Neural cell (in vitro differentiated cells): Measurements from ENCODE around the gene CELF4. TPM values are rescaled to one million over a fixed set of nuclear protein-coding genes. Genes with fewer than 3 reads are reported as not detected.

ENCODE experiments used
- H2AFZ ChIP-seq: fragments of 200-600, 300-800 bp; sonication (generic), shearing (Covaris generic); 2 replicates; pipeline ENCODE4 v1.6.0; 2014; ENCODE audit warnings: low read depth, mild to moderate bottlenecking, antibody characterized with exemption, low read length, moderate library complexity
- H3F3A ChIP-seq: fragments of 200-600 bp; shearing (Covaris generic); 2 replicates; pipeline ENCODE4 v1.6.1; 2016; ENCODE audit warnings: mild to moderate bottlenecking, moderate library complexity, mixed read lengths, antibody characterized with exemption, low read length; ENCODE audit not compliant: insufficient read depth, poor library complexity, severe bottlenecking
- H3K27ac ChIP-seq: fragments of 200-600, 300-800 bp; sonication (generic), shearing (Covaris generic); 2 replicates; pipeline ENCODE4 v1.5.1; 2014; ENCODE audit warnings: mild to moderate bottlenecking, low read length, moderate library complexity
- H3K27me3 ChIP-seq: fragments of 300-800, 200-600 bp; sonication (generic), shearing (Covaris generic); 2 replicates; pipeline ENCODE4 v1.6.0; 2014; ENCODE audit warnings: mild to moderate bottlenecking, low read depth, low read length, moderate library complexity; ENCODE audit not compliant: insufficient read depth
- H3K36me3 ChIP-seq: fragments of 300-800, 200-600 bp; sonication (generic), shearing (Covaris generic); 2 replicates; pipeline ENCODE4 v1.5.1; 2014; ENCODE audit warnings: mild to moderate bottlenecking, antibody characterized with exemption, low read length, moderate library complexity; ENCODE audit not compliant: insufficient read depth
- H3K4me2 ChIP-seq: fragments of 300-800, 200-600 bp; sonication (generic), shearing (Covaris generic); 2 replicates; pipeline ENCODE4 v1.6.0; 2014; ENCODE audit warnings: mild to moderate bottlenecking, low read length
- H3K4me3 ChIP-seq: fragments of 300-800, 200-600 bp; sonication (generic), shearing (Covaris generic); 2 replicates; pipeline ENCODE4 v1.5.1; 2014; ENCODE audit warnings: mild to moderate bottlenecking, low read length, moderate library complexity
- H3K79me2 ChIP-seq: fragments of 200-600 bp; shearing (Covaris generic); replicated peaks from 2 replicates; pipeline ENCODE4 v1.6.0; 2014; ENCODE audit warnings: mild to moderate bottlenecking, low read length, moderate library complexity; ENCODE audit not compliant: insufficient read depth
- H3K9ac ChIP-seq: fragments of 300-800, 200-600 bp; sonication (generic), shearing (Covaris generic); 2 replicates; pipeline ENCODE4 v1.6.1; 2016; ENCODE audit warnings: mild to moderate bottlenecking, low read length, mixed read lengths
- H3K9me2 ChIP-seq: fragments of 200-600 bp; shearing (Covaris generic); 2 replicates; pipeline ENCODE4 v1.6.1; 2016; ENCODE audit warnings: mild to moderate bottlenecking, low read length, mixed read lengths; ENCODE audit not compliant: insufficient read depth
- H3K9me3 ChIP-seq: fragments of 200-600, 300-800 bp; sonication (generic), shearing (Covaris generic); 2 replicates; pipeline ENCODE4 v1.6.1; 2016; ENCODE audit warnings: mild to moderate bottlenecking, mixed run types, low read length, moderate library complexity, mixed read lengths
- H4K20me1 ChIP-seq: fragments of 200-600 bp; shearing (Covaris generic); 2 replicates; pipeline ENCODE4 v1.6.1; 2016; ENCODE audit warnings: mild to moderate bottlenecking, mixed run types; ENCODE audit not compliant: insufficient read depth
- CTCF ChIP-seq: fragments of 450-650 bp; IDR thresholded peaks from 2 replicates; pipeline ENCODE4 v1.5.1; 2014; ENCODE audit warnings: antibody characterized with exemption, mild to moderate bottlenecking, moderate library complexity; ENCODE audit not compliant: poor library complexity, severe bottlenecking
- EP300 ChIP-seq: fragments of 450-650 bp; conservative IDR thresholded peaks from 2 replicates; pipeline ENCODE4 v1.6.1; 2014; ENCODE audit warnings: antibody characterized with exemption, mild to moderate bottlenecking, moderate library complexity; ENCODE audit not compliant: poor library complexity, severe bottlenecking
- EZH2 ChIP-seq: fragments of 200-600, 300-800 bp; shearing (Covaris generic), sonication (generic); IDR thresholded peaks from 2 replicates; pipeline ENCODE4 v1.6.1; 2014; ENCODE audit warnings: antibody characterized with exemption, low read length, borderline replicate concordance, mild to moderate bottlenecking; ENCODE audit not compliant: insufficient read depth, poor library complexity, severe bottlenecking
- MXI1 ChIP-seq: fragments of 450-650 bp; conservative IDR thresholded peaks from 2 replicates; pipeline ENCODE4 v1.6.1; 2014; ENCODE audit warnings: antibody characterized with exemption, mild to moderate bottlenecking; ENCODE audit not compliant: poor library complexity, severe bottlenecking
- POLR2AphosphoS5 ChIP-seq: IDR thresholded peaks from 2 replicates; pipeline ENCODE4 v1.6.1; 2012
- RAD21 ChIP-seq: fragments of 450-650 bp; conservative IDR thresholded peaks from 2 replicates; pipeline ENCODE4 v1.6.1; 2014; ENCODE audit warnings: antibody characterized with exemption, mild to moderate bottlenecking, moderate library complexity
- REST ChIP-seq: IDR thresholded peaks from 2 replicates; pipeline ENCODE4 v1.6.1; 2012; ENCODE audit warnings: borderline replicate concordance
- SMC3 ChIP-seq: fragments of 450-650 bp; conservative IDR thresholded peaks from 2 replicates; pipeline ENCODE4 v1.6.1; 2014; ENCODE audit warnings: antibody characterized with exemption, mild to moderate bottlenecking, moderate library complexity; ENCODE audit not compliant: poor library complexity
- TAF1 ChIP-seq: IDR thresholded peaks from 2 replicates; pipeline ENCODE4 v1.6.1; 2012; ENCODE audit warnings: low read depth
- polyA plus RNA-seq: library from polyadenylated mRNA; depleted of rRNA; stranded (reverse); fragments of >200 nt; gene quantifications from 2 replicates; pipeline ENCODE4 v1.2.3, GENCODE V29; 2014

The CELF4 gene
- polyA plus RNA-seq, 1 donor from 2014 or later = 191 TPM

GRCh38 chr18:37336568-37337285 lies 228.9 kb downstream of the CELF4 start:
- TF ChIP-seq POLR2AphosphoS5 (no peak), EP300 (no peak), SMC3 (no peak), MXI1 (no peak), TAF1 (no peak), CTCF (no peak), EZH2 (no peak), REST (no peak), RAD21 (no peak)
- H3K27me3 ChIP-seq = no peaks in the 10 kb centered on the region
- H3K9me3 ChIP-seq = no peaks in the 10 kb centered on the region
- H3F3A ChIP-seq = no peaks in the 10 kb centered on the region
- no peaks in the 10 kb centered on the region for H3K79me2 ChIP-seq
- no peak overlapping the region for H3K27ac ChIP-seq
- H3K9ac ChIP-seq = no peak overlapping the region
- no peak overlapping the region for H3K4me3 ChIP-seq
- no peak overlapping the region for H3K4me2 ChIP-seq
- no peaks in the 10 kb centered on the region for H3K36me3 ChIP-seq
- H3K9me2 ChIP-seq = no peaks in the 10 kb centered on the region
- H2AFZ ChIP-seq = no peak overlapping the region
- no peaks in the 10 kb centered on the region for H4K20me1 ChIP-seq

GRCh38 chr18:37335409-37335736 lies 230.2 kb downstream of the CELF4 start:
- Histone ChIP-seq H3K79me2 (no peaks in the 10 kb centered on the region), H3K27me3 (no peaks in the 10 kb centered on the region), H3F3A (no peaks in the 10 kb centered on the region), H3K27ac (no peak overlapping the region), H3K9me3 (no peaks in the 10 kb centered on the region), H3K4me3 (no peak overlapping the region), H3K4me2 (no peak overlapping the region), H2AFZ (no peak overlapping the region), H4K20me1 (no peaks in the 10 kb centered on the region), H3K36me3 (no peaks in the 10 kb centered on the region), H3K9me2 (no peaks in the 10 kb centered on the region), H3K9ac (no peak overlapping the region)
- TF ChIP-seq TAF1 = no peak
- TF ChIP-seq EZH2 = no peak
- no peak for TF ChIP-seq POLR2AphosphoS5
- no peak for TF ChIP-seq MXI1
- no peak for TF ChIP-seq RAD21
- TF ChIP-seq EP300 = no peak
- no peak for TF ChIP-seq REST
- TF ChIP-seq SMC3 = no peak
- no peak for TF ChIP-seq CTCF
